ENCODE data around the gene MREG.

MREG gene

DNA sequence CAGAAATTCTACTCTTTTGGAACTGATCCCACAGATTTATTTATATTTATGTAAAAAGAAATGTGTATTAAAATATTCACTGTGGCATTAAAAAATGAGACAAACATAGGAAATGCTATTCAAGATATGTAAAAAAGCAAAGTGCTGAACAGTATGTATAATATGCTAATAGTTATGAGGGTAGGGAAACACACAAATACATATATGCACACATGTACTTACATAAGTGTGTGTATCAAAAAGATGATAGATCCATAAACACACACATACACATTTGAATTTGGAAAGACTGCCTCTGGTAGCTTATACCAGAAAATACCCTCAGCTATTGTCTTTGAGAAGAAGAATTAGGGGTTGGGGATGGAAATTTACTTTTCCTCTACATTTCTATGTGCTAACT is 103.2 kb downstream of the MREG start:
- TF ChIP-seq, protein P1, sequence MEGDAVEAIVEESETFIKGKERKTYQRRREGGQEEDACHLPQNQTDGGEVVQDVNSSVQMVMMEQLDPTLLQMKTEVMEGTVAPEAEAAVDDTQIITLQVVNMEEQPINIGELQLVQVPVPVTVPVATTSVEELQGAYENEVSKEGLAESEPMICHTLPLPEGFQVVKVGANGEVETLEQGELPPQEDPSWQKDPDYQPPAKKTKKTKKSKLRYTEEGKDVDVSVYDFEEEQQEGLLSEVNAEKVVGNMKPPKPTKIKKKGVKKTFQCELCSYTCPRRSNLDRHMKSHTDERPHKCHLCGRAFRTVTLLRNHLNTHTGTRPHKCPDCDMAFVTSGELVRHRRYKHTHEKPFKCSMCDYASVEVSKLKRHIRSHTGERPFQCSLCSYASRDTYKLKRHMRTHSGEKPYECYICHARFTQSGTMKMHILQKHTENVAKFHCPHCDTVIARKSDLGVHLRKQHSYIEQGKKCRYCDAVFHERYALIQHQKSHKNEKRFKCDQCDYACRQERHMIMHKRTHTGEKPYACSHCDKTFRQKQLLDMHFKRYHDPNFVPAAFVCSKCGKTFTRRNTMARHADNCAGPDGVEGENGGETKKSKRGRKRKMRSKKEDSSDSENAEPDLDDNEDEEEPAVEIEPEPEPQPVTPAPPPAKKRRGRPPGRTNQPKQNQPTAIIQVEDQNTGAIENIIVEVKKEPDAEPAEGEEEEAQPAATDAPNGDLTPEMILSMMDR (conservative IDR thresholded peaks at IDR 0.05; ENCODE audit: low read depth): no peak
- ChIA-PET CTCF (no interaction called here), POLR2A (ENCODE audit: low non-redundant PET) (no interaction called here)
- no peak overlapping the region for H3K27ac ChIP-seq
- no peak for DNase-seq (ENCODE audit: low spot score)

DNA sequence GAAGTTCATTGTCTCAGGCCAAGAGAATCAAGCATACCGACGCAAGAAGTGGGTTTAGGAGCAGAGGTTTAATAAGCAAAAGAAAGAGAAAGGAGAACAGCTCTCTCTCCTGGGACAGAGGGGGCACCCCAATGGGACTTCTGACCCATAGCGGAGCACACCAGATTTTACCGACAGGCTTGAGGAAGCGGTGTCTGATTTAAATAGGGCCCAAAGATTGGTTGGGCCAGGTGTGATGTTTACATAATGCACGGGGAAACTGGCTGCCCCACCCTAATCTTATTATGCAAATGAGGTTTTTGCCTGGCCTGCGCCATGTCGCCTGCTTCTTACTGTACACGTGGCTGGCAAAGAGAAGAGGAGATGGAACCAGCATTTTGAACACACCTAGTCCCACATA is 106.2 kb downstream of the MREG start:
- H3K27ac ChIP-seq: no peak overlapping the region
- ChIA-PET POLR2A (ENCODE audit: low non-redundant PET) (no interaction called here), CTCF (interaction anchor here (0.7 kb wide), 1 partner anchor 16 kb away, joined by 4 read pairs; no protein-coding TSS in a partner anchor)
- TF ChIP-seq, protein P1 (conservative IDR thresholded peaks at IDR 0.05; ENCODE audit: low read depth): no peak
- no peak for DNase-seq (ENCODE audit: low spot score)

DNA sequence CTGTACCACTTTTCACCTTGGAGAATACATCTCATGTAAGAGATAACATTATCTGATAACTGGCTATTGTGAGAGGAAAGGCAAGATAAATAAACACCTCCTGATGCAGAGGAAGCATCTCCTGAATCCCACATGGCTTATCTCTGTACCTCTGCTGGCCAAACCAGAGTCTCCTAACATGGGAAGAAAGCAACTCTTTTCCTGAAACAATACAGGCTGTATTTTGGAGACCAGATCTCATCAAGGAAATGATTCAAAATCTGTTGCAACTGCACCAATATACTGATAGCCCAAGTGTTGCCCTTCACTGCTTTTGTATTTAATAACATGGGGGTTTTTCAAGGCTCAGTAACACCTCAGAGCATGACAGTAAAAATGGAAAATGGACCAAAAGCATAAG is 106.9 kb downstream of the MREG start:
- no peak for DNase-seq (ENCODE audit: low spot score)
- H3K27ac ChIP-seq: no peak overlapping the region
- ChIA-PET POLR2A (ENCODE audit: low non-redundant PET) (no interaction called here), CTCF (interaction anchor here (0.7 kb wide), 1 partner anchor 15 kb away, joined by 4 read pairs; no protein-coding TSS in a partner anchor)
- TF ChIP-seq, protein P1 (conservative IDR thresholded peaks at IDR 0.05; ENCODE audit: low read depth): no peak

DNA sequence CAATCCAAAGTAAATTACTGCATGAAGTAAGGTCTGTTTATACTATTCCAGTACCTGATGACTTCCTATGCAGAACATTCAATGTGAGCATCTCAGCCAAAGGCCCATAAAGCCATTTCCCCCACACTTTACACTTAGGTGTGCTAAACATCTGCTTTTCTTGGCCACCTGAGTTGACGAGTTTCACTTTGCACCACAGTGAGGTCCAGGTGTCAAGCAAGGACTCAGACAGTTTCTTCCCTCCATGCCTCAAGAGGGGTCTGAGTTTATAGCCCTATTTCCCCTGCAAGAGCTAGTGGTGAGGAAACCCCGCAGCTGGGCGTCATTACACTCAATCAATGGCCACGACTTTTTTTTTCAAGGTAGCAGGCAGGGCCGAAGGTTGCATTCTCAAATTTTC is 107.7 kb downstream of the MREG start:
- no peak overlapping the region for H3K27ac ChIP-seq
- ChIA-PET POLR2A (ENCODE audit: low non-redundant PET) (no interaction called here), CTCF (no interaction called here)
- no peak for DNase-seq (ENCODE audit: low spot score)
- TF ChIP-seq, protein P1 (conservative IDR thresholded peaks at IDR 0.05; ENCODE audit: low read depth): no peak

DNA sequence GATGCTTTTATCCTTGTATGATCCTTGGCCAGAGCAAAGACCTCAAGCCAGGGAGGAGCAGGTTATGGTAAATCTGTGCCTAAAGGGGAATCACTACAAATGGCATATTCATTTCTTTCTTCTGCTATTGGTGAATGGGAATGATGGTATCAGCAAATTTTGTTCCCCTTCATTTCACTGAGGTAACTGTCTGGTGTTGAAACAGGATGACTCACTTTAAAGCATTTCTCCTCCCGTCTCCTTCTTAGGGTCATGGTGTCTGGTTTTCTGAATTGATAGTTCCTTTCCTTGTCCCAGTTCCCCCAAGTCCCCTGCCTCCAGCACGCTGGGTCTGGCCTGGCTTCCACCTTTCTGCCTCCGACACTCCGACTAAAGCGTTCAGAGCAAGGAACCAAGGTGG is 109.2 kb downstream of the MREG start:
- TF ChIP-seq, protein P1 (conservative IDR thresholded peaks at IDR 0.05; ENCODE audit: low read depth): no peak
- ChIA-PET POLR2A (ENCODE audit: low non-redundant PET) (no interaction called here), CTCF (no interaction called here)
- peak; percentile 57 for DNase-seq (ENCODE audit: low spot score)
- no peak overlapping the region; the same call in 1 of the 2 replicates for H3K27ac ChIP-seq

DNA sequence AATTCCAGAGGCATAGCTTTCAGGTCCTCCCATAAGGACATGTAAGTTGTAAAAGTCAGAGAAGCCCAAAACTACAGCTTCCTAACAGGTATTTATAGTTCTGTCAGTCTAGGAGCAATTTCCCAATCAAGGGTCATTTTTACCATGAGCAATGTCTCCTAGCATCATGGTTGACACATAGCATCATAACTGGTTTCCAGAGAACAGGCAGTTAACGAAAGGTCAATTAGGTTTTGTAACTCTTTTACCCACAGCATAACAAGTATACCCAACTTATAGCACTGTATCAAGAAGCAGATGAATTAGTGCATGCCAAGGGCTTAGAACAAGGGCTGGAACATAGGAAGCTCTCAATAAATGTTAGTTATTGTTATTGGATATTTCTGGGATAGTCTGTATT is 110.1 kb downstream of the MREG start:
- no peak for DNase-seq (ENCODE audit: low spot score)
- POLR2A ChIA-PET (ENCODE audit: low non-redundant PET): no interaction called here
- no peak overlapping the region for H3K27ac ChIP-seq
- CTCF ChIA-PET: interaction anchor here (0.7 kb wide), 1 partner anchor 461 kb away, joined by 3 read pairs; no protein-coding TSS in a partner anchor
- TF ChIP-seq, protein P1 (conservative IDR thresholded peaks at IDR 0.05; ENCODE audit: low read depth): no peak

- ChIA-PET CTCF (interaction anchor here (0.6 kb wide), 1 partner anchor 374 kb away, joined by 3 read pairs; no protein-coding TSS in a partner anchor), POLR2A (ENCODE audit: low non-redundant PET) (no interaction called here)
- TF ChIP-seq, protein P1 (conservative IDR thresholded peaks at IDR 0.05; ENCODE audit: low read depth): no peak
Measured at GRCh38 chr2:215901796-215902195, 111.6 kb downstream of the MREG start.

More at GRCh38 chr2:215901796-215902195, 111.6 kb downstream of the MREG start:
- H3K27ac ChIP-seq: no peak overlapping the region
- DNase-seq (ENCODE audit: low spot score): no peak
